Measurements from ENCODE around the gene TNKS1BP1. TPM values are rescaled to one million over a fixed set of nuclear protein-coding genes. Genes with fewer than 3 reads are reported as not detected.
A peak's percentile ranks its signal among the peaks of the same experiment; 100 is the strongest.

Gene TNKS1BP1
- total RNA-seq, 1 donor from 2014 or later, result 122 TPM

GRCh38 chr11:57305523-57305922, 19.2 kb downstream of the TNKS1BP1 start:
- Mint-ChIP-seq H3K36me3 (ENCODE audit: low read depth, unreplicated experiment) (peaks cover 55% of the 10 kb centered on the region), H3K27me3 (ENCODE audit: unreplicated experiment) (peaks cover 16% of the 10 kb centered on the region), H3K27ac (ENCODE audit: unreplicated experiment) (no peak overlapping the region), H3K4me1 (ENCODE audit: unreplicated experiment) (peaks cover 34% of the 10 kb centered on the region), H3K4me3 (ENCODE audit: unreplicated experiment) (no peak overlapping the region), H3K9me3 (ENCODE audit: unreplicated experiment) (no peaks in the 10 kb centered on the region)
- no peak for TF ChIP-seq CTCF (IDR thresholded peaks at IDR 0.05; ENCODE audit: unreplicated experiment)
- no peak for DNase-seq (ENCODE audit: low spot score)

- Mint-ChIP-seq H3K4me1 (ENCODE audit: unreplicated experiment) (peaks cover 29% of the 10 kb centered on the region), H3K4me3 (ENCODE audit: unreplicated experiment) (peak overlapping the region; percentile 52), H3K27me3 (ENCODE audit: unreplicated experiment) (peaks cover 19% of the 10 kb centered on the region), H3K27ac (ENCODE audit: unreplicated experiment) (peak overlapping the region; percentile 62), H3K9me3 (ENCODE audit: unreplicated experiment) (no peaks in the 10 kb centered on the region), H3K36me3 (ENCODE audit: low read depth, unreplicated experiment) (peaks cover 54% of the 10 kb centered on the region)
- no peak for TF ChIP-seq CTCF (IDR thresholded peaks at IDR 0.05; ENCODE audit: unreplicated experiment)
- no peak for DNase-seq (ENCODE audit: low spot score)
Measured at GRCh38 chr11:57303990-57304579, 20.7 kb downstream of the TNKS1BP1 start.

GRCh38 chr11:57303280-57303989, 21.3 kb downstream of the TNKS1BP1 start:
- no peak for TF ChIP-seq CTCF (IDR thresholded peaks at IDR 0.05; ENCODE audit: unreplicated experiment)
- H3K9me3 Mint-ChIP-seq (ENCODE audit: unreplicated experiment), result no peaks in the 10 kb centered on the region
- peaks cover 55% of the 10 kb centered on the region for H3K36me3 Mint-ChIP-seq (ENCODE audit: low read depth, unreplicated experiment)
- peaks cover 15% of the 10 kb centered on the region for H3K27me3 Mint-ChIP-seq (ENCODE audit: unreplicated experiment)
- peak overlapping the region; percentile 62 for H3K27ac Mint-ChIP-seq (ENCODE audit: unreplicated experiment)
- DNase-seq (ENCODE audit: low spot score), result no peak
- peak overlapping the region; percentile 52 for H3K4me3 Mint-ChIP-seq (ENCODE audit: unreplicated experiment)
- peaks cover 27% of the 10 kb centered on the region for H3K4me1 Mint-ChIP-seq (ENCODE audit: unreplicated experiment)

GRCh38 chr11:57302489-57302888, 22.3 kb downstream of the TNKS1BP1 start:
- no peak overlapping the region for H3K27ac Mint-ChIP-seq (ENCODE audit: unreplicated experiment)
- TF ChIP-seq CTCF (IDR thresholded peaks at IDR 0.05; ENCODE audit: unreplicated experiment), result no peak
- peaks cover 19% of the 10 kb centered on the region for H3K4me1 Mint-ChIP-seq (ENCODE audit: unreplicated experiment)
- no peak for DNase-seq (ENCODE audit: low spot score)
- H3K9me3 Mint-ChIP-seq (ENCODE audit: unreplicated experiment), result no peaks in the 10 kb centered on the region
- H3K36me3 Mint-ChIP-seq (ENCODE audit: low read depth, unreplicated experiment), result peaks cover 57% of the 10 kb centered on the region
- H3K27me3 Mint-ChIP-seq (ENCODE audit: unreplicated experiment), result peaks cover 18% of the 10 kb centered on the region
- no peak overlapping the region for H3K4me3 Mint-ChIP-seq (ENCODE audit: unreplicated experiment)

All from endothelial cell (in vitro differentiated cells).